Hematopoietic multipotent progenitor cell treated with erythropoietin and hydrocortisone succinate and interleukin-3 and kit ligand, for 6 days (in vitro differentiated cells): ENCODE data around the gene SERINC3.
"Not testable (repeated sequence)": the region's sequence is repeated elsewhere in the genome, so short reads cannot be mapped to it uniquely, and the experiment has no call there.

Source experiments
- DNase-seq: peaks from one replicate; pipeline ENCODE4 v3.0.0-alpha.2; 2015

The SERINC3 gene

GRCh38 chr20:44521484-44522481 lies at the start of gene SERINC3:
SERINC3 (minus strand) TSS chr20:44522070; CDS start chr20:44521951, 119 bp downstream.
- peak; percentile 98 for DNase-seq

DNA sequence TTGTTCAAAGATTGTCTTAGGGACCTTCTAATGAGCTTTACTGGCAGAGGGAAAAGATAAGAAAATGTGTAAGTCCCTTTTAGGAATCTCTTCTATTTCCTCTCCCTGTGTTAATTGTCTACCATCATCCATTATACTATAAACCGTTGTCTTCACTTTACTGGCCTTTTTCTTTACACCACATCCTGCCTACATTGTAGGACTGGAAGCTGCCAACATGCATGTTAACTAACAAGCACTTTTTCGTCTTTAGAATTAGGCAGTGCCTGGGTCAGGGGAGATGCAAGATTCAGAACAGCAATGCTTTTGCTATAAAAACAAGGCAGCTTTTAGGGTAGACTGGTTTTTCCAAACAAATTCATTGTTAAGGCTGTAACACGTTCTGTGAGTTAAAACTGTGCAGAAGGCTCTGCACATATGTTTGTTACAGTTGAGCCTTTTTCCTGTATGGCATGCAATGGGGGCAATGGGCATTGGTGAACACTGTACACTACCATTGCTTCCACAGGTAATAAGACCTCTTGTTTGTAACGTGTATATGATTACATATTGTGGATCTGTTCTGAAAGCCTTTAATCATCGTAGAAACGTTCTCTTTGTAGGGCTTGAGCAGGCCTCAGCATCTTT lies 49.6 kb upstream of the SERINC3 start:
- DNase-seq, result no peak

DNA sequence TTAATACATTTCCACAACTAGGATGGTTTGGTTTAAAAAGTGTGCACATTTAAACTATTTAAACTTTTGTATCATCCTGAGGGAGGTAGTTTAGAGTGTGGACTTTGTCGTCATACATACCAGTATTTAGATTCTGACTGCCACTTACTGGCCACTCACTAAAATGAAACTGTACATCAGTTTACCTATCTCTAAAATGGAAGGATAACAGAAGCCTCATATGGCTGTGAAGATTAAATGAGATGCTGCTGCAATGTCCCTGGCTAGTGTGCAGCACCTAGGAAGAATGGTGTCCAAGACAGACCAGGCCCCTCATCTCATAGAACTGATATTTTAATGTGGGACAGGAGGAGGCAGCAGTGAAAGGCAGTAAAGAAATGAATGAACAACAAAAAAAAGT lies 48.5 kb upstream of the SERINC3 start:
- no peak for DNase-seq

DNA sequence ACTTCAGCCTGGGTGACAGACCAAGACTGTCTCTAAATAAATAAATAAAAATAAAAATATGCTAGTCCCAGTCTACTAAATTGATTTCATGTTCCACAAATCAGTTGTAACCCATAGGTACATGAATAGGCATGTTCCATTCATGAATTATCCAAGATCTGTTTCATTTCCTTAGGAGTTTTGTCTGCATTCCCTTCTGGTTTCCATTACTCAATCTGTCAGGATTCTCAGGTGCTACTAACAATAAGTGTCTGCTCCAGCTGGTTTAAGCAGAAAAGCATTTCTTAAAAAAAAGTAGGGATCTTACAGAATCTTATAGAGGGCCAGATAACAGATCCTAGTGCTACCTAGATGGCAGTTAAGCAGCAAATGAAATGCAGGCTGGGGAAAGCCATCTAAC lies 44.9 kb upstream of the SERINC3 start:
- no peak for DNase-seq

- DNase-seq, result peak; percentile 44
Measured at GRCh38 chr20:44566018-44566417, 44.1 kb upstream of the SERINC3 start.

- no peak for DNase-seq
Measured at GRCh38 chr20:44561876-44562275, 40.0 kb upstream of the SERINC3 start.

DNA sequence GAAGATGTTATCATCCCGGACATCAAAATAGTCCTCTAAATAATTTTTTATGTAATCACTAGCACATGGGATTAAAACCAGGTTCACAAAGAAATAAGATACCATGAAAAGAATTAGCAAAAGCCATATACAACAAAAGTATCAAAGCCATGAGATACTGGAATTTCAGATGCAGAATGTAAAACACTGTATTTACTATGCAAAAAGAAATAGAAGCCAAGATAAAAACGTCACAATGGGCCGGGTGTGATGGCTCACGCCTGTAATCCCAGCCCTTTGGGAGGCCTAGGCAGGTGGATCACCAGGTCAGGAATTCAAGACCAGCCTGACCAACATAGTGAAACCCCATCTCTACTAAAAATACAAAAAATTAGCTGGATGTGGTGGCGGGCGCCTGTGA lies 38.9 kb upstream of the SERINC3 start:
- not testable (repeated sequence) for DNase-seq

GRCh38 chr20:44560229-44560628 lies 38.4 kb upstream of the SERINC3 start:
- DNase-seq, result no peak

GRCh38 chr20:44559302-44559701 lies 37.4 kb upstream of the SERINC3 start:
- DNase-seq, result no peak

DNA sequence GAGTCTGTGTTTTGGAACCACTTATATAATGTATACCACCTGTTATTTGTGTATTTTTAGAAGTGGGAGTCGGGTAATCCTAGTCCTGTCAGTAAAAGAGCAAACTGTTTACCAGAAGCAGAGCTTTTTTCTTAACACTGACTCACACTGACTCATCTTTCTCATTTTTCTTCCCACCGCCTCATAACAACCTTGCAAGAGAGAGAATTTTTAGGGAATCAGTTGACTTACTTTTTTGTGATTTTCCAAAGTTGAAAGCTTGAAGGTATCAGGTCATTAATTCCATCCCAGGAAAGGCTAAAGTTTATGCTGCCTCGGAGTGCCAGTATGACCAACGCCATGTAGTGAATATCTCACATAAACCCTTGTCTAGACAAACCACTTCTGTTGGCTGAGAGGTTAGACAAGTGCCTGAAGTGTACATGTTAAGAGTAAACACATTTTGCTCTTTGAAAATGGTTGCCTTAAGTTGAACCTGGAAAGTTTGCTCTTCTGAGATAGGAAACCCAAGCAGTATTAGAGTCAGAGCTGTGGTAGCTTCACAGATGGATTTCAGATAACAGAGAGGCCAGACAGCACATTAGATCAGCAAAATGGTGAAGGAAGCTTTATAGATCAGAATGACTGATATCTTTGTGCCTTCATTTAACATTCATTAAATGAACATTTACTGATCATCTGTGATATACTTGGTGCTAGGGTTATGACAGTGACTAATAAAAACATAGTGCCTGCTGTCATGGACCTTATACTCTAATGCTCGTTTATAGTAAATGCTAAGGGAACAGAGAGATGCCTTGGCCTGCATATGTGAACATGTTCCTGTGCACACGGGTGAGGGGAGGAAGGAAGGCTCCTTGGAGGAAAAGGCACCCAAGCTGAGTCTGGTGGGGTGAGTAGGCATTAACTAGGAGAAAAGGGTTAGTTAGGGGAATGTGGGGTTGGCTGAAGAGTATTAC lies 31.4 kb upstream of the SERINC3 start:
- peak; percentile 79 for DNase-seq

DNA sequence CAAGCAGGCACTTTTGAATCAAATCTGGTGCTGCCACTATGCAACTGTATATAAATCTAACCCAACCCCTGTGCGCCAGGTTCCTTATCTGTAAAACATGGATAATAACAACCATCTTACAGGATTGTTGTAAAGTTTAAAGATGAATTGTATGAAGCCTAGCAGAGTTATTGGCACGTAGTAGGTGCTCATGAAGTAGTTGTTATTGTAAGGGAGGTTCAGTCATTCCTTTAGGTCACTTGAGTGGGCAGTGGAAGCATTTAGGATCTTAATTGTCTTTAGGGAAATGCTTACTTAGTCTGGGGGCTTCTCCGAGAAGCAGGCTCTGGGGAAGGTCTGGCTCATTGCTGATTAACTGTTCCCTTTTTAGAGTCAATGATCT lies 30.7 kb upstream of the SERINC3 start:
- DNase-seq, result no peak

DNA sequence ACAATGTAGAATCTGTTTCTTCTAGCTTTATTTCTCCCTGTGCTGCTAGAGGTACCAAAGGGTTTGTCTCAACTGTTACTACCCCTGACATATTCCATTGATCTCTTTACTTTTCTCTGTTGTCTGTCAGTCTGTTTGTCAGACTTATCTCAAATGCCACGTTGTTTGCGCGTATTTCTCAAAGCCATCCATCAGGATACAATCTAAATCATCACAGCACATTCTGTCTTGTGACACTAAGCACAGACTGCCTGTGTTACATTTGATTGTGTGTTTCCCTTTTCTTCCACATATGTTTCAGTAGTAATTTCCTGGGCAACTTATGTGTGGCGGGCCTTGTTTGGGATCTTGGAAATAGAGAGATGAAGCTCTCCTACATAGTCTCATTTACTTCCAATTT lies 30.2 kb upstream of the SERINC3 start:
- peak; percentile 81 for DNase-seq

DNA sequence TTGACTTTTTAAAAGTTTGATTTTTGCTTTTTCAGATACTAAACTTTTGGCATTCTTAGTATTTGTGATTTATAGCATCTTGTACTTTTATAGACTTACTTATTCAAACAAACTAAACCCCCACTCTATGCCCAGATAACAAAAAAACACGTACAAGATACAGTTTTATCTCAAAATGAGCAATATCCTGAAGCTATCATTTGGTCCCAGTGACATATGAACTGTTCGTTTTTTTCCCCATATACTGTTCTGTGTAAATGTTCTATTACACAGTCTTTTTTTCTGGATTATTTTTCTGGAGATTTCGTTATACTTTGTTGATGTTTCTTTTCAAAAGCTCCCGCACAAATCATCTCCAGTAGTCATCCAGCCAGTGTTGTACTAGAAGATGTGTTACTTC lies 27.3 kb upstream of the SERINC3 start:
- peak; percentile 65 for DNase-seq

DNA sequence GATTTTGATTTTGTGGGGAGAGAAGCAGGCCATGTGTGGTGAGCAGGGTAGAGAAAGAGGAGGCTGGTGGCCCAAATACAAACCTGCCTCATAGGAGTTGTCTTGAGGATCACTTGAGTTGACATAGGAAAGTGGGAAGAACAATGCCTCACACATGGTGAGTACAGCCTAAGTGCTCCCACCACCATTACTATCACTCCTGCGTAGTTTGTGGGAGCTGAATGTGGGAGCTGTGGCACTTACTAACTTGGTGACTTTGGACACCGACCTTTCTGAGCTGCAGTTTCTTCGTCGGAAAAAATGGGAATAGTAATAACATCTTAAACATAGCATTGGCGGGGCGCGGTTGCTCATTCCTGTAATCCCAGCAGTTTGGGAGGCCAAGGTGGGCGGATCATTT lies 25.5 kb upstream of the SERINC3 start:
- DNase-seq, result no peak

DNA sequence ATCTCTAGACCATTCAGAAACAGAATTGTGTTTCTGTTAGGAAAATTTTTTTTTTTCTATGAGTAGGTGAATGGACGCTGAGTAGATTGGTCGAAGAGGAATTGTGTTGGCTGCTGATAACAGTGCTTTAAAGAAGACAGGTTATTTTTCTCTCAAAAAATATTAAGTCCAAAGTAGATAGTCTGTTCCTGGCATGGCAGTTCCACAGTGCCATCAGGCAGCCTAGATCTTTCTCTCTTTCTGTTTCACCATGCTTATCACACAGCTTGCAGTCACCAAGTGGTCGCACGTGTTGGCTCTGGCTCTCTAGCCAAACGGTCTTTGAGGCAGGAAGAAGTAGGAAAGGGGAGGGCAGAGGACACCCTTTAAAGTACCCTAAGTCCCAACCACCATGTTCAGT lies 22.4 kb upstream of the SERINC3 start:
- peak; percentile 98 for DNase-seq

DNA sequence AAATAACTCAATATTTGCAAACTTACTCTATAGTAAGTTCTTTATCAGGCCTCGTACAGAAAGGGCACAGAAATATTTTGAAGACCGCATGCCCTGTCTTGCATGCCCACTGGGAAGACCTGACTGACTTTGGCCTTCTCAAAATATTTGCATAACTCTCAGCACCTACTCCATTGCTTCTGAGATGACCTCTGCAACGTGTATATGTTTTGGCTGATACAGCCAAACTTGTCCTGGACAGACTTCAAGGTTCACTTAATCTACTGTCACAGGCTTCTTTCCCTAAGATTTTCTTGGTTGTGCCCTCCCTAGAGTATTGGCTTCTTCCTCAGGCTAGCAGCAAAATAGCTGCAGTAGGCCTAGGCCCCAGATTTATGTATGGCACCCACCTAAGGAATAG lies 21.5 kb upstream of the SERINC3 start:
- DNase-seq, result peak; percentile 54

DNA sequence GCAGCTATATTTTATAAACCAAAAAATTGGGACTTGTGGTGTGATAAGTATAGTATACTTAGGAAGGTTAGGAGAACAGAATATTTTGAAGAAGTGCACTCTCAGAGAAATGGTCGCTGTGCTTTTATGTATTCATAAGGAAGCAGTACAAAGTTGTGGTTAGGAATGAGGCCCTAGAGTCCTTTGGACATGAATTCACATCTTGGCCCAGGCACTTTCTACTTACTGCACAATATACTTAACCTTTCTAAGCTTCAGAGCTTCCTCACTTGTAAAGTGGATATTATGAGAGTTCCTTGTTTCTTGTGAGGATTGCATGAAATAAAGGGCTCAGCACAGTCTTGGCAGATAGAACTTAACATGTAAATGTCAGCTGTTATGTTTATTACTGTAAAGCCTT lies 21.0 kb upstream of the SERINC3 start:
- DNase-seq, result peak; percentile 51

DNA sequence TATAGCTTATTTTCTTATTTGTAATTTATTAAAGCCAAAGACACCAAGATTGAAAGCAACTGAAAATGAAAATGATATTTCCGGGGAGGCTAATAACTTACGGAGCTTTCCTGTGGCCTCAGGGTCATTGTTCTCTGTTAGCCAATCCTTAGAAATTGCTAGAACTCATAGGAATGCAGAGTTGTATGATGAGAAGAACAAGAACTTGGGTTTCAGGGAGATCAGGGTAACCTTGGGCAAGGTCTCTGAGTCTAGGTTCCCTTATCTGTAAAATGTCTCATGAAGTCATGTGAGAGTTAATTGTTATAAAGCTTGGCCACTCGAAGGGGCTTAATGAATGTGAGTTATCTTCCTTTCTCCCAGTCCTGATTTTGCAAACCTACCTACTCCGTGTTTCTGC lies 20.1 kb upstream of the SERINC3 start:
- peak; percentile 59 for DNase-seq

DNA sequence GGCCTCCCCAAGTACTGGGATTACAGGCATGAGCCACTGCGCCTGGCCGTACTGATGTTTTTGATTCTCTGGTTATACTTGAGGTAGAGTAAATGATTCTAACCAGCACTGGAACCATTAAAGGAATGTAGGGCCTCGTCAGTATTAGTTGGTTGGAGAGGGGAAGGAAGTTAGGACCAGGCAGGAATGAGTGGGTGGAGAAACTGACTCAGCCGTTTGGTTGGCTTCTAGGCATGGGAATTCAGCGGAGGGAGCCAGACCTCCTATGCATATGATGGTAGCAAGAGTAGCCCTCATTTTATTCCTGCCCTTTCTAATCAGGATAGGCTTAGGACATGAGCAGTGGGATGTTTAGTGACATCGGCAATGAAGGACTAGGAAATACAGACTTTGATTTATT lies 19.0 kb upstream of the SERINC3 start:
- no peak for DNase-seq

DNA sequence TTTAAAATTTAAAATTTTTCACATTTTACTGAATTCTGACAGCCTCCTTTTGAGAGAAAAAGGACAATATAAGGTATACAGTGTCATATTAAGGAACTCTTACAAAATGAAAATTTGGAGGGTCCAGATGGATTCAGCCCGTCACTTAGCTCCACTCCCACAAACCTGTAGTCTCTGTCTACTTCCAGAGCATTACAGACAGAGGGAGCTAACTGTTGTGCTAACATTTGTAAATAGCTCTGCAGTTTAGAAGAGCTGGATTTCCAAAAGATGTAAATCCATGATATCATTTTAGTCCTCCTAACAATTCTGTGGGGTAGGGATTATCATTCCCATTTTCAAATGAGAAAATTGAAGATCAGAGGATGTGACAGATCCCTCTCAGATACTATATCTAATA lies 16.1 kb upstream of the SERINC3 start:
- peak; percentile 48 for DNase-seq

- DNase-seq, result no peak
Measured at GRCh38 chr20:44536175-44536574, 14.3 kb upstream of the SERINC3 start.

- peak; percentile 90 for DNase-seq
Measured at GRCh38 chr20:44533928-44534327, 12.1 kb upstream of the SERINC3 start.

DNA sequence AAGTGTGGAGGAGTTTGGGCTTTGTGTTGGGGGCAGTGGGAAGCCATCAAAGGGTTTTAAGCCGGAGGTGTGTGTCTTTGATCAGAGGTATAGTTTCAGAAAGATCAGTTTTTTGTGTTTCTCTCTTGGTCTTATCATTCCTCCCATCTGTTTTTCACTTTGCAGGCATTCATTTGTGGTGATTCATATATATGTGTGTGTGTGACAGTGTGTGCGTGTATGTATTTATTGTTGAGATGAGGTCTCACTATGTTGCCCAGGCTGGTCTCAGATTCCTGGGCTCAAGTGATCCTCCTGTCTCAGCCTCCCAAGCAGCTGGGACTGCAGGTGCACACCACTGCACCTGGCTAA lies 11.1 kb upstream of the SERINC3 start:
- peak; percentile 62 for DNase-seq
